Endothelial cell (in vitro differentiated cells): ENCODE measurements around the gene RPS19. TPM values are rescaled to one million over a fixed set of nuclear protein-coding genes. Genes with fewer than 3 reads are reported as not detected.

Experiments
- DNase-seq: peaks from one replicate; pipeline ENCODE4 v3.0.0; 2021; ENCODE audit warnings: low spot score
- H3K27ac Mint-ChIP-seq: one replicate; pipeline ENCODE4 v1.8.0; 2021; ENCODE audit warnings: mixed read lengths, inconsistent platforms; ENCODE audit not compliant: unreplicated experiment
- H3K27me3 Mint-ChIP-seq: one replicate; pipeline ENCODE4 v1.8.0; 2021; ENCODE audit warnings: mild to moderate bottlenecking, moderate library complexity, mixed read lengths, inconsistent platforms; ENCODE audit not compliant: unreplicated experiment
- H3K36me3 Mint-ChIP-seq: one replicate; pipeline ENCODE4 v1.8.0; 2021; ENCODE audit warnings: mild to moderate bottlenecking, low read depth, mixed read lengths, inconsistent platforms; ENCODE audit not compliant: unreplicated experiment
- H3K4me1 Mint-ChIP-seq: one replicate; pipeline ENCODE4 v1.8.0; 2021; ENCODE audit warnings: mild to moderate bottlenecking, mixed read lengths, inconsistent platforms; ENCODE audit not compliant: unreplicated experiment
- H3K4me3 Mint-ChIP-seq: one replicate; pipeline ENCODE4 v1.8.0; 2021; ENCODE audit warnings: mild to moderate bottlenecking, mixed read lengths, inconsistent platforms; ENCODE audit not compliant: unreplicated experiment
- H3K9me3 Mint-ChIP-seq: one replicate; pipeline ENCODE4 v1.8.0; 2021; ENCODE audit warnings: mixed read lengths, inconsistent platforms; ENCODE audit not compliant: unreplicated experiment
- microRNA-seq: library from miRNA; unstranded; fragments of <30 nt; microRNA quantifications from one replicate; pipeline ENCODE4, GENCODE V29; 2020; ENCODE audit not compliant: unreplicated experiment
- total RNA-seq: library from RNA; stranded (reverse); fragmentation: NEBNext Ultra II Directional; extraction: Animal tissue kit (Norgen Biotek cat#: 25700); gene quantifications from one replicate; pipeline ENCODE4 v1.2.1, GENCODE V29; 2021; ENCODE audit not compliant: unreplicated experiment
- TF ChIP-seq, protein P1 (sequence below): fragments of 200-600 bp; sonication (generic); IDR thresholded peaks from one replicate; pipeline ENCODE4 v1.5.0; 2021; ENCODE audit warnings: antibody characterized with exemption; ENCODE audit not compliant: unreplicated experiment

RPS19 gene
- total RNA-seq, 1 donor from 2014 or later: 3,886 TPM

DNA sequence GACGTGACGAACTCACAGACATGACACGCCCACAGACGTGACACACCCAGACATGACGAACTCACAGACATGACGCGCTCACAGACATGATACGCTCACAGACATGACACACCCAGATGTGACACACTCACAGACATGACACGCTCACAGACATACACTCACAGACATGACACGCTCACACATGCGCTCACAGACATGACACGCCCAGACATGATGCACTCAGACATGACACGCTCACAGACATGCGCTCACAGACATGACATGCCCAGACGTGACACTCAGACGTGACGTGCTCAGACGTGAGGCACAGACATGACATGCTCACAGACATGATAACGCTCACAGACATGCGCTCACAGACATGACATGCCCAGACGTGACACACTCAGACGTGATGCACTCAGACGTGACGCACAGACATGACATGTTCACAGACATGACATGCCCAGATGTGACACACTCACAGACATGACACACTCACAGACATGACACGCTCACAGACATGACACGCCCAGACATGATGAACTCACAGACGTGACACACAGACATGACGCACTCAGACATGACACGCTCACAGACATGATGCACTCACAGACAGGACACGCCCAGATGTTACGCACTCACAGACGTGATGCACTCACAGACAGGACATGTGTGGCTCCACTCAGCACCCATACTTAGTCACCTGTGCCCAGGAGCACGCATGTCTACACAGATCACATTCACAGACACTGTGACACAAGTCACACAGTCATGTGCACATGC is 60.1 kb downstream of the RPS19 start:
- Mint-ChIP-seq H3K4me1 (peaks cover 12% of the 10 kb centered on the region), H3K4me3 (no peak overlapping the region)

GRCh38 chr19:41920882-41921576 is 61.0 kb downstream of the RPS19 start:
- TF ChIP-seq, protein P1, sequence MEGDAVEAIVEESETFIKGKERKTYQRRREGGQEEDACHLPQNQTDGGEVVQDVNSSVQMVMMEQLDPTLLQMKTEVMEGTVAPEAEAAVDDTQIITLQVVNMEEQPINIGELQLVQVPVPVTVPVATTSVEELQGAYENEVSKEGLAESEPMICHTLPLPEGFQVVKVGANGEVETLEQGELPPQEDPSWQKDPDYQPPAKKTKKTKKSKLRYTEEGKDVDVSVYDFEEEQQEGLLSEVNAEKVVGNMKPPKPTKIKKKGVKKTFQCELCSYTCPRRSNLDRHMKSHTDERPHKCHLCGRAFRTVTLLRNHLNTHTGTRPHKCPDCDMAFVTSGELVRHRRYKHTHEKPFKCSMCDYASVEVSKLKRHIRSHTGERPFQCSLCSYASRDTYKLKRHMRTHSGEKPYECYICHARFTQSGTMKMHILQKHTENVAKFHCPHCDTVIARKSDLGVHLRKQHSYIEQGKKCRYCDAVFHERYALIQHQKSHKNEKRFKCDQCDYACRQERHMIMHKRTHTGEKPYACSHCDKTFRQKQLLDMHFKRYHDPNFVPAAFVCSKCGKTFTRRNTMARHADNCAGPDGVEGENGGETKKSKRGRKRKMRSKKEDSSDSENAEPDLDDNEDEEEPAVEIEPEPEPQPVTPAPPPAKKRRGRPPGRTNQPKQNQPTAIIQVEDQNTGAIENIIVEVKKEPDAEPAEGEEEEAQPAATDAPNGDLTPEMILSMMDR: no peak
- DNase-seq: no peak
- H3K9me3 Mint-ChIP-seq: no peaks in the 10 kb centered on the region
- H3K4me1 Mint-ChIP-seq: peaks cover 12% of the 10 kb centered on the region
- peaks cover 9% of the 10 kb centered on the region for H3K36me3 Mint-ChIP-seq
- no peak overlapping the region for H3K27ac Mint-ChIP-seq
- H3K27me3 Mint-ChIP-seq: peaks cover 12% of the 10 kb centered on the region
- H3K4me3 Mint-ChIP-seq: no peak overlapping the region

More for the DNA sequence above, 60.1 kb downstream of the RPS19 start:
- DNase-seq: no peak
- Mint-ChIP-seq H3K27me3 (peaks cover 12% of the 10 kb centered on the region), H3K36me3 (peaks cover 9% of the 10 kb centered on the region), H3K27ac (no peak overlapping the region), H3K9me3 (no peaks in the 10 kb centered on the region)
- TF ChIP-seq, protein P1: no peak

DNA sequence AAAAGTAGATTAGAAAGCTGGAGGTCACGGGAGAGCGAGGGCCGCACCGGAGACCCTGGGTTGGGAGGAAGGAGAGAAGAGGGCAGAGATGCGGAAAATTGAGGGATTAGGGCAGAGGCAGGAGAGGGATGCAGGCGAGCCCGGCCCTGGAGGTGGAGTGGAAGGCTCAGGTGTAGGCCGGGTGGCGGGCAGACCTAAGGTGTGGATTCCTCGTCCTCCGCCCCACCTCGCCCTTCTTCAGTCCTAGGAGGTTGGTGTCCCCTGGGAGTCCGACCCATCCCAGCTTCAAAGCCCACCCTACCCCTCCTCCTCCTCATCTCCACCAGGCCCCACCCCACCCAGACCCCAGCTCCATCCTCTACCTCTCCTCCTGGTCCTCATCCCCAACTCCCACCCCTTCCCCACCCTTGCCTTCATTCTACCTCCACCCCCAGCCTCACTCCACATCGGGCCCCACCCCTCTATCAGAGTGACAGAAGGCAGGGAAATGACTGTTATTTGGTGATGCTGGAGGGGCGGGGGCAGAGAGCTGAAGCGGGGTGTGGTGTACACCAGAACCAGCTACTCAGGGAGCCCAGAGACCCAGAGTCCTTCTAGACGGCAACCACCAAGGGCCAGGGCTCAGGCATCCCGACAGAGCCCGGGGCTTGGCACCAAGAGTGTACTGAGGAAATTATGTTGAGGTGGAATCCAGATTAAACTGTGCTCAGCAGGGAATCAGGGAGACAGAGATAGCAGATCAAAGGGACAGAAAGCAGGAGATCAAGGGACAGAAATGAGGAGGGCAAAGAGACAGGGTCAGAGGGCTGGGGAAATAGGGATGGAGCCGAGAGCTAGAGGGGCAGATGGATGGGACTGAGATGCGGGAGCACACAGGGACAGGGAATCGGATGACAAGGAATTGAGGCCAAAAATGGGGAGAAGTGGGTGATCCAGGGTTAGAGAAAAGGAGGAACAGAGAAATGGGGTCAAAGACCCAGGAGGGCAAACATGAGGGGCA is 61.8 kb downstream of the RPS19 start:
- H3K27ac Mint-ChIP-seq: peak overlapping the region; percentile 50
- H3K4me1 Mint-ChIP-seq: peaks cover 12% of the 10 kb centered on the region
- no peak for DNase-seq
- peaks cover 9% of the 10 kb centered on the region for H3K36me3 Mint-ChIP-seq
- H3K27me3 Mint-ChIP-seq: peaks cover 12% of the 10 kb centered on the region
- H3K4me3 Mint-ChIP-seq: peak overlapping the region; percentile 26
- TF ChIP-seq, protein P1: no peak
- no peaks in the 10 kb centered on the region for H3K9me3 Mint-ChIP-seq

Small RNAs within 50 kb of the gene (microRNA-seq; reads per million reads assigned to microRNA genes)
- gene MIR6797: 5.0 reads per million, percentile 49 among the genes with 10 or more reads in this experiment

Other genes with a start within 250 kb of the RPS19 start
- gene CEACAM4, start 233.2 kb upstream of the RPS19 start, total RNA-seq: not detected
- not detected for gene CEACAM7, start 172.0 kb upstream of the RPS19 start, total RNA-seq
- not detected for gene CEACAM5, start 151.6 kb upstream of the RPS19 start, total RNA-seq
- gene CEACAM6, start 104.7 kb upstream of the RPS19 start, total RNA-seq: not detected
- gene CEACAM3, start 63.7 kb upstream of the RPS19 start, total RNA-seq: not detected
- not detected for gene LYPD4, start 15.6 kb upstream of the RPS19 start, total RNA-seq
- gene DMRTC2, start 15.2 kb upstream of the RPS19 start, total RNA-seq: not detected
- gene CD79A, start 17.0 kb downstream of the RPS19 start, total RNA-seq: 1.1 TPM
- 113 TPM for gene ARHGEF1, start 22.9 kb downstream of the RPS19 start, total RNA-seq
- gene ERFL, start 68.2 kb downstream of the RPS19 start, total RNA-seq: 0.46 TPM
- 146 TPM for gene RABAC1, start 99.1 kb downstream of the RPS19 start, total RNA-seq
- gene ATP1A3, start 134.0 kb downstream of the RPS19 start, total RNA-seq: not detected
- 18.4 TPM for gene GRIK5, start 210.0 kb downstream of the RPS19 start, total RNA-seq
- 19.7 TPM for gene ZNF574, start 215.9 kb downstream of the RPS19 start, total RNA-seq